H9 (cell line): ENCODE results near the gene SLC22A12. TPM values are rescaled to one million over a fixed set of nuclear protein-coding genes. Genes with fewer than 3 reads are reported as not detected.

Experiments used
- DNase-seq: peaks from one replicate; pipeline ENCODE4 v3.0.0-alpha.2; 2017
- H2AFZ ChIP-seq: one replicate; pipeline ENCODE4 v1.6.1; 2013; ENCODE audit warnings: mild to moderate bottlenecking, low read length, control low read depth, moderate library complexity
- H2AK5ac ChIP-seq: 2 replicates; pipeline ENCODE4 v1.6.1; 2013; ENCODE audit warnings: low read length, control low read depth, mixed read lengths; ENCODE audit not compliant: insufficient read length
- H2BK120ac ChIP-seq: one replicate; pipeline ENCODE4 v1.6.1; 2013; ENCODE audit warnings: low read depth, mild to moderate bottlenecking, low read length, control low read depth, inconsistent platforms; ENCODE audit not compliant: poor library complexity, severe bottlenecking
- H2BK12ac ChIP-seq: 2 replicates; pipeline ENCODE4 v1.6.1; 2013; ENCODE audit warnings: low read length, control low read depth, mixed read lengths, low read depth; ENCODE audit not compliant: insufficient read length
- H2BK15ac ChIP-seq: 2 replicates; pipeline ENCODE4 v1.6.1; 2013; ENCODE audit warnings: low read depth, low read length, control low read depth
- H2BK20ac ChIP-seq: one replicate; pipeline ENCODE4 v1.6.1; 2013; ENCODE audit warnings: low read depth, mild to moderate bottlenecking, low read length, control low read depth, inconsistent platforms; ENCODE audit not compliant: poor library complexity, severe bottlenecking
- H2BK5ac ChIP-seq: 2 replicates; pipeline ENCODE4 v1.6.1; 2013; ENCODE audit warnings: low read length, control low read depth, mixed read lengths; ENCODE audit not compliant: insufficient read length
- H3K14ac ChIP-seq: 2 replicates; pipeline ENCODE4 v1.6.1; 2013; ENCODE audit warnings: low read length, control low read depth; ENCODE audit not compliant: insufficient read depth
- H3K18ac ChIP-seq: 2 replicates; pipeline ENCODE4 v1.6.1; 2013; ENCODE audit warnings: low read depth, mild to moderate bottlenecking, mixed read lengths, low read length, control low read depth; ENCODE audit not compliant: insufficient read length
- H3K23ac ChIP-seq: 2 replicates; pipeline ENCODE4 v1.6.1; 2013; ENCODE audit warnings: low read length, control low read depth, mixed read lengths, low read depth; ENCODE audit not compliant: insufficient read length
- H3K23me2 ChIP-seq: 2 replicates; pipeline ENCODE4 v1.6.1; 2013; ENCODE audit warnings: low read depth, mild to moderate bottlenecking, mixed read lengths, low read length, control low read depth; ENCODE audit not compliant: insufficient read length, poor library complexity, severe bottlenecking
- H3K27ac ChIP-seq: 2 replicates; pipeline ENCODE4 v1.5.1; 2013; ENCODE audit warnings: low read length, control low read depth, mixed read lengths, low read depth; ENCODE audit not compliant: insufficient read length
- H3K27me3 ChIP-seq: 2 replicates; pipeline ENCODE4 v1.6.1; 2013; ENCODE audit warnings: low read length, control low read depth, inconsistent platforms; ENCODE audit not compliant: insufficient read depth
- H3K4ac ChIP-seq: 2 replicates; pipeline ENCODE4 v1.6.1; 2013; ENCODE audit warnings: low read depth, mild to moderate bottlenecking, control low read depth, inconsistent platforms, low read length, moderate library complexity
- H3K4me1 ChIP-seq: 2 replicates; pipeline ENCODE4 v1.6.1; 2013; ENCODE audit warnings: low read length, control low read depth, inconsistent platforms; ENCODE audit not compliant: insufficient read depth
- H3K4me2 ChIP-seq: 2 replicates; pipeline ENCODE4 v1.6.1; 2013; ENCODE audit warnings: low read length, control low read depth, mixed read lengths; ENCODE audit not compliant: insufficient read length, insufficient read depth
- H3K56ac ChIP-seq: 2 replicates; pipeline ENCODE4 v1.6.1; 2013; ENCODE audit warnings: low read depth, mild to moderate bottlenecking, mixed read lengths, low read length, control low read depth; ENCODE audit not compliant: insufficient read length
- H3K79me1 ChIP-seq: 2 replicates; pipeline ENCODE4 v1.6.1; 2013; ENCODE audit warnings: low read depth, mild to moderate bottlenecking, moderate library complexity, low read length, control low read depth, inconsistent platforms; ENCODE audit not compliant: insufficient read depth, poor library complexity, severe bottlenecking
- H3K79me2 ChIP-seq: 2 replicates; pipeline ENCODE4 v1.6.1; 2013; ENCODE audit warnings: low read length, control low read depth, inconsistent platforms; ENCODE audit not compliant: insufficient read depth
- H3K9ac ChIP-seq: 2 replicates; pipeline ENCODE4 v1.6.1; 2013; ENCODE audit warnings: low read length, control low read depth, mixed read lengths; ENCODE audit not compliant: insufficient read length; ENCODE audit errors: extremely low read depth
- H3K9me3 ChIP-seq: one replicate; pipeline ENCODE4 v1.6.1; 2013; ENCODE audit warnings: low read depth, low read length, inconsistent platforms; ENCODE audit not compliant: control insufficient read depth
- H3T11ph ChIP-seq: one replicate; pipeline ENCODE4 v1.6.1; 2013; ENCODE audit warnings: mild to moderate bottlenecking, low read length, control low read depth, inconsistent platforms
- H4K20me1 ChIP-seq: one replicate; pipeline ENCODE4 v1.6.1; 2013; ENCODE audit not compliant: control insufficient read depth, insufficient read length, insufficient read depth
- H4K5ac ChIP-seq: 2 replicates; pipeline ENCODE4 v1.6.1; 2013; ENCODE audit warnings: low read depth, mild to moderate bottlenecking, mixed read lengths, low read length, control low read depth; ENCODE audit not compliant: insufficient read length
- H4K8ac ChIP-seq: replicated peaks from 2 replicates; pipeline ENCODE4 v1.6.1; 2013; ENCODE audit warnings: low read length, control low read depth, mixed read lengths, low read depth; ENCODE audit not compliant: insufficient read length
- H4K91ac ChIP-seq: 2 replicates; pipeline ENCODE4 v1.6.1; 2013; ENCODE audit warnings: low read depth, mild to moderate bottlenecking, moderate library complexity, mixed read lengths, low read length, control low read depth; ENCODE audit not compliant: insufficient read length
- H3K27ac Mint-ChIP-seq, 3 experiments: 2 replicates in 2 of 3; 3 replicates in 1 of 3; pipeline ENCODE4 v1.8.0; 2020 to 2021; ENCODE audit warnings: mixed read lengths in 3 of 3, mild to moderate bottlenecking in 1 of 3, moderate library complexity in 1 of 3
- H3K27me3 Mint-ChIP-seq: 2 replicates; pipeline ENCODE4 v1.8.0; 2021; ENCODE audit warnings: low read depth, mild to moderate bottlenecking, moderate library complexity, mixed read lengths
- H3K36me3 Mint-ChIP-seq, 3 experiments: 2 replicates in 2 of 3; 3 replicates in 1 of 3; pipeline ENCODE4 v1.8.0; 2020 to 2021; ENCODE audit warnings: low read depth in 3 of 3, mixed read lengths in 3 of 3; ENCODE audit not compliant: insufficient read depth in 1 of 3
- H3K4me1 Mint-ChIP-seq, 2 experiments: 2 replicates each; pipeline ENCODE4 v1.8.0; 2020; ENCODE audit warnings: mixed read lengths in 2 of 2
- H3K4me3 Mint-ChIP-seq, 2 experiments: 2 replicates in 1 of 2; 3 replicates in 1 of 2; pipeline ENCODE4 v1.8.0; 2020 to 2021; ENCODE audit warnings: mild to moderate bottlenecking in 2 of 2, mixed read lengths in 2 of 2, moderate library complexity in 1 of 2
- H3K9me3 Mint-ChIP-seq, 2 experiments: 2 replicates in 1 of 2; 3 replicates in 1 of 2; pipeline ENCODE4 v1.8.0; 2020; ENCODE audit warnings: mild to moderate bottlenecking in 2 of 2, mixed read lengths in 2 of 2, moderate library complexity in 1 of 2
- WGBS: extraction: QIAGEN DNeasy Blood & Tissue Kit; methylation state at CpG from one replicate; pipeline ENCODE4 v1.1.7; 2013; ENCODE audit warnings: missing lambda C conversion rate, low lambda C conversion rate, mixed read lengths; ENCODE audit not compliant: insufficient read length; ENCODE audit errors: extremely low coverage; 5-methylcytosine and 5-hydroxymethylcytosine counted together
- total RNA-seq: library from RNA; stranded (reverse); gene quantifications from 2 replicates; pipeline ENCODE4 v1.2.1, GENCODE V29; 2021
- TF ChIP-seq, protein P1 (sequence below): fragments of 200-600 bp; sonication (generic); conservative IDR thresholded peaks from 3 replicates; pipeline ENCODE4 v1.8.0; 2021; ENCODE audit warnings: antibody characterized with exemption, mild to moderate bottlenecking

The SLC22A12 gene
- total RNA-seq, 1 experiment from 2014 or later: not detected

DNA sequence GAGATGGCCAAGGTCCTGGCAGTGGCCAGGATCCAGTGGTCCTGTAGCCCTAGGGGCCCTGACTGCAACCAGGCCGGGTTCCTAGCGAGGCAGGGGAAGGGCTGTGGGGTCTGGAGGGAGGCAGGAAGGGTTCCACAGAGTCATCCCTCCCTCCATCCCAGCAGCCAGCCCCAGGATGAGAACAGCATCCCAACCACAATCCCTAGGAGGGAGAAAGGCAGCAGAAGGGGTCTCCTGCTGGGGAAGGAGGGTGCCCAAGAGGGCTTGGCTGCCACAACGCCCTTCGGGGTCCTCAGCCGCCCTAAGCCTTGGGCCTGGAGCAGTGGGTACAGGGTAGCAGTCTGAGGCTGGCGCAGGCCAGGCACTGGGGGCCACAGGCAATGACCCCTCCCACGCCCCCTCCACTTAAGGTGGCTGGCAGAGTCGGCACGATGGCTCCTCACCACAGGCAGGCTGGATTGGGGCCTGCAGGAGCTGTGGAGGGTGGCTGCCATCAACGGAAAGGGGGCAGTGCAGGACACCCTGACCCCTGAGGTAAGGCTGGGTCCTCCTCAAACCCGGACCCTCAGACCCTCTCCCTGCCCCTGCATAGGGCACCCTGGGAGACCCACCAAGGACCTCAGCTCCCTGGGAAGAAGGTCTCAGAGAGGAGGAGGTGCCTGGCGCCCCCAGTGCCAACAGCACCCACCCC lies 7.2 kb downstream of the SLC22A12 start:
- Mint-ChIP-seq H3K4me1 (no peaks in the 10 kb centered on the region), H3K27me3 (peaks cover 7% of the 10 kb centered on the region), H3K36me3 (no peaks in the 10 kb centered on the region), H3K9me3 (peaks cover 0 to 4% of the 10 kb centered on the region in 2 experiments; a peak in 3 of 5 replicates), H3K4me3 (no peak overlapping the region), H3K27ac (no peak overlapping the region; a peak in 1 of 7 replicates)
- H3K23me2 ChIP-seq: no peaks in the 10 kb centered on the region
- DNase-seq: no peak
- no peak overlapping the region for H2BK5ac ChIP-seq
- H4K20me1 ChIP-seq: no peaks in the 10 kb centered on the region
- no peaks in the 10 kb centered on the region for H3K4me1 ChIP-seq
- H3K9me3 ChIP-seq: no peaks in the 10 kb centered on the region
- no peaks in the 10 kb centered on the region for H3K79me2 ChIP-seq
- no peak overlapping the region for H2BK120ac ChIP-seq
- no peak overlapping the region for H3K9ac ChIP-seq
- H3K56ac ChIP-seq: no peak overlapping the region
- no peaks in the 10 kb centered on the region for H3K27me3 ChIP-seq
- no peak overlapping the region for H4K8ac ChIP-seq
- H4K91ac ChIP-seq: no peak overlapping the region
- no peak overlapping the region for H3K14ac ChIP-seq
- TF ChIP-seq, protein P1, sequence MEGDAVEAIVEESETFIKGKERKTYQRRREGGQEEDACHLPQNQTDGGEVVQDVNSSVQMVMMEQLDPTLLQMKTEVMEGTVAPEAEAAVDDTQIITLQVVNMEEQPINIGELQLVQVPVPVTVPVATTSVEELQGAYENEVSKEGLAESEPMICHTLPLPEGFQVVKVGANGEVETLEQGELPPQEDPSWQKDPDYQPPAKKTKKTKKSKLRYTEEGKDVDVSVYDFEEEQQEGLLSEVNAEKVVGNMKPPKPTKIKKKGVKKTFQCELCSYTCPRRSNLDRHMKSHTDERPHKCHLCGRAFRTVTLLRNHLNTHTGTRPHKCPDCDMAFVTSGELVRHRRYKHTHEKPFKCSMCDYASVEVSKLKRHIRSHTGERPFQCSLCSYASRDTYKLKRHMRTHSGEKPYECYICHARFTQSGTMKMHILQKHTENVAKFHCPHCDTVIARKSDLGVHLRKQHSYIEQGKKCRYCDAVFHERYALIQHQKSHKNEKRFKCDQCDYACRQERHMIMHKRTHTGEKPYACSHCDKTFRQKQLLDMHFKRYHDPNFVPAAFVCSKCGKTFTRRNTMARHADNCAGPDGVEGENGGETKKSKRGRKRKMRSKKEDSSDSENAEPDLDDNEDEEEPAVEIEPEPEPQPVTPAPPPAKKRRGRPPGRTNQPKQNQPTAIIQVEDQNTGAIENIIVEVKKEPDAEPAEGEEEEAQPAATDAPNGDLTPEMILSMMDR: no peak
- no peak overlapping the region for H2BK15ac ChIP-seq
- H2AK5ac ChIP-seq: no peak overlapping the region
- no peak overlapping the region for H3K4me2 ChIP-seq
- no peak overlapping the region for H3K23ac ChIP-seq
- no peak overlapping the region for H3K27ac ChIP-seq
- H3K4ac ChIP-seq: no peak overlapping the region
- no peak overlapping the region for H2BK12ac ChIP-seq
- no peak overlapping the region for H2BK20ac ChIP-seq
- no CpG with 5 or more reads among the region's 12 CpGs for WGBS
- no peak overlapping the region for H3T11ph ChIP-seq
- H3K18ac ChIP-seq: no peak overlapping the region
- no peak overlapping the region for H4K5ac ChIP-seq
- H3K79me1 ChIP-seq: no peaks in the 10 kb centered on the region
- no peak overlapping the region for H2AFZ ChIP-seq
